Breast epithelium (tissue), 4 donors: ENCODE data around the gene KLF12. TPM values are rescaled to one million over a fixed set of nuclear protein-coding genes. Genes with fewer than 3 reads are reported as not detected.

Source experiments
- DNase-seq, 2 donors: peaks; one replicate each; pipeline ENCODE4 v3.0.0-alpha.2; 2019; ENCODE audit warnings: low spot score in 2 of 2
- H3K27ac ChIP-seq, 2 donors: fragments of 200-600 bp; sonication (generic) in 1 of 2; one replicate each; pipeline ENCODE4 v1.5.1; 2016 to 2019; ENCODE audit warnings: mild to moderate bottlenecking in 1 of 2
- H3K27me3 ChIP-seq, 2 donors: fragments of 200-600 bp; sonication (generic) in 1 of 2; one replicate each; pipeline versions ENCODE4 v1.5.1 to v1.6.0; 2017 to 2019; ENCODE audit warnings: control low read depth in 1 of 2, mild to moderate bottlenecking in 1 of 2
- H3K36me3 ChIP-seq: fragments of 200-600 bp; one replicate; pipeline ENCODE4 v1.5.1; 2019
- H3K4me1 ChIP-seq, 2 donors: fragments of 200-600 bp; sonication (generic); one replicate each; pipeline ENCODE4 v1.5.1; 2016 to 2019; ENCODE audit warnings: control low read depth in 1 of 2
- H3K4me3 ChIP-seq, 3 donors: fragments of 200-600 bp; sonication (generic); 1 replicate in 2 of 3; 2 replicates in 1 of 3; pipeline ENCODE4 v1.5.1; 2016 to 2019; ENCODE audit warnings: mild to moderate bottlenecking in 3 of 3, moderate library complexity in 2 of 3
- H3K9me3 ChIP-seq, 2 donors: fragments of 200-600 bp; sonication (generic) in 1 of 2; one replicate each; pipeline ENCODE4 v1.5.1; 2016 to 2019; ENCODE audit warnings: control low read depth in 1 of 2
- POLR2A ChIP-seq: fragments of 450-650 bp; IDR thresholded peaks from one replicate; pipeline ENCODE4 v1.6.1; 2016; ENCODE audit warnings: antibody characterized with exemption, mild to moderate bottlenecking, moderate library complexity
- POLR2AphosphoS5 ChIP-seq, 3 donors: sonication (generic); formaldehyde crosslinking; IDR thresholded peaks; one replicate each; pipeline ENCODE4 v1.6.1; 2017; ENCODE audit warnings: antibody characterized with exemption in 3 of 3
- intact Hi-C: fragments of 100-400 bp; cut with DNase I; formaldehyde crosslinking; loops from one replicate; pipeline ENCODE4 v1.15.1; 2023; ENCODE audit warnings: low total_unique reads
- total RNA-seq, 3 donors: library from RNA; depleted of rRNA; stranded (reverse); fragments of >200 nt; gene quantifications; one replicate each; pipeline ENCODE4 v1.1.0, GENCODE V29; 2016
- TF ChIP-seq, protein P1 (sequence below), 3 donors: fragments of 450-650 bp; IDR thresholded peaks; one replicate each; pipeline ENCODE4 v1.5.1; 2016 to 2017; ENCODE audit warnings: antibody characterized with exemption in 3 of 3, mild to moderate bottlenecking in 3 of 3, moderate library complexity in 3 of 3

Gene KLF12
- total RNA-seq, 3 donors from 2014 or later, result 8.5 to 13.6 (median 9.8) TPM

GRCh38 chr13:74128156-74128767 is 5.9 kb downstream of the KLF12 start:
- Histone ChIP-seq H3K4me1 (no peaks in the 10 kb centered on the region), H3K27me3 (no peaks in the 10 kb centered on the region), H3K9me3 (no peaks in the 10 kb centered on the region), H3K36me3 (no peaks in the 10 kb centered on the region), H3K27ac (no peak overlapping the region), H3K4me3 (no peak overlapping the region)
- TF ChIP-seq POLR2A, result no peak
- no peak for TF ChIP-seq POLR2AphosphoS5 (IDR thresholded peaks at IDR 0.05)
- TF ChIP-seq, protein P1, sequence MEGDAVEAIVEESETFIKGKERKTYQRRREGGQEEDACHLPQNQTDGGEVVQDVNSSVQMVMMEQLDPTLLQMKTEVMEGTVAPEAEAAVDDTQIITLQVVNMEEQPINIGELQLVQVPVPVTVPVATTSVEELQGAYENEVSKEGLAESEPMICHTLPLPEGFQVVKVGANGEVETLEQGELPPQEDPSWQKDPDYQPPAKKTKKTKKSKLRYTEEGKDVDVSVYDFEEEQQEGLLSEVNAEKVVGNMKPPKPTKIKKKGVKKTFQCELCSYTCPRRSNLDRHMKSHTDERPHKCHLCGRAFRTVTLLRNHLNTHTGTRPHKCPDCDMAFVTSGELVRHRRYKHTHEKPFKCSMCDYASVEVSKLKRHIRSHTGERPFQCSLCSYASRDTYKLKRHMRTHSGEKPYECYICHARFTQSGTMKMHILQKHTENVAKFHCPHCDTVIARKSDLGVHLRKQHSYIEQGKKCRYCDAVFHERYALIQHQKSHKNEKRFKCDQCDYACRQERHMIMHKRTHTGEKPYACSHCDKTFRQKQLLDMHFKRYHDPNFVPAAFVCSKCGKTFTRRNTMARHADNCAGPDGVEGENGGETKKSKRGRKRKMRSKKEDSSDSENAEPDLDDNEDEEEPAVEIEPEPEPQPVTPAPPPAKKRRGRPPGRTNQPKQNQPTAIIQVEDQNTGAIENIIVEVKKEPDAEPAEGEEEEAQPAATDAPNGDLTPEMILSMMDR (IDR thresholded peaks at IDR 0.05), result no peak
- intact Hi-C loops, result no loop called here
- no peak for DNase-seq

GRCh38 chr13:74118328-74118727 is 15.9 kb downstream of the KLF12 start:
- no peak overlapping the region for H3K27ac ChIP-seq
- H3K4me1 ChIP-seq, result no peaks in the 10 kb centered on the region
- peaks cover 19% of the 10 kb centered on the region in 2 donors for H3K9me3 ChIP-seq
- H3K36me3 ChIP-seq, result no peaks in the 10 kb centered on the region
- no peaks in the 10 kb centered on the region for H3K27me3 ChIP-seq
- TF ChIP-seq POLR2A, result no peak
- TF ChIP-seq, protein P1 (IDR thresholded peaks at IDR 0.05), result no peak
- no peak for TF ChIP-seq POLR2AphosphoS5 (IDR thresholded peaks at IDR 0.05)
- intact Hi-C loops, result no loop called here
- H3K4me3 ChIP-seq, result no peak overlapping the region
- no peak for DNase-seq

DNA sequence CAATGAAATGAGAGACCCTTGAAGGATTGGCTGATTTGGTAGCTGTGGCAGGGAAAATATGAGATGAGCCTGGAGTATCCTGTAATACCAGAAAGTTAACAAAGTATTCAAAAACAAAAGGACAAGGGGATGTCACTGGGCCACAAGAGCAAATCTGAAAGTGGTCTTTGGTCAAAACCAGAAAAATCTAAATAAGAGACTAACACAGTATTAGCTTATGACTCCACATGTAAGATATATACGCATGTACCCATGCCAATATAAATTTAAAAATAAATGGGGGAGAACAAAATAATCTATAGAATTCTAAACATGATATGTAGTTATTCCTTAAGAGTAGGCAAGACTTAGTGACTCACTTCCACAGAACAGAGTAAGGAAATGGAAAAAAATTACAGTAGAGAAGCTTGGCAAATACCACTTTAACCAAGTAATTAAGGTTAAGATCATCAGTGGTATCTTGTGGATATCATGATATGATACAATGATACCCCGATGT is 16.9 kb downstream of the KLF12 start:
- peaks cover 19% of the 10 kb centered on the region in 2 donors for H3K9me3 ChIP-seq
- no peaks in the 10 kb centered on the region for H3K4me1 ChIP-seq
- no peaks in the 10 kb centered on the region for H3K27me3 ChIP-seq
- H3K36me3 ChIP-seq, result no peaks in the 10 kb centered on the region
- DNase-seq, result no peak
- TF ChIP-seq, protein P1 (IDR thresholded peaks at IDR 0.05), result no peak
- TF ChIP-seq POLR2A, result no peak
- no peak for TF ChIP-seq POLR2AphosphoS5 (IDR thresholded peaks at IDR 0.05)
- intact Hi-C loops, result no loop called here
- no peak overlapping the region for H3K27ac ChIP-seq
- no peak overlapping the region for H3K4me3 ChIP-seq

- H3K27ac ChIP-seq, result no peak overlapping the region
- no peaks in the 10 kb centered on the region for H3K36me3 ChIP-seq
- intact Hi-C loops, result no loop called here
- no peak for TF ChIP-seq POLR2AphosphoS5 (IDR thresholded peaks at IDR 0.05)
- no peak for TF ChIP-seq POLR2A
- TF ChIP-seq, protein P1 (IDR thresholded peaks at IDR 0.05), result no peak
- no peak overlapping the region for H3K4me3 ChIP-seq
- no peaks in the 10 kb centered on the region for H3K4me1 ChIP-seq
- no peak for DNase-seq
- H3K27me3 ChIP-seq, result no peaks in the 10 kb centered on the region
- peaks cover 18 to 19% of the 10 kb centered on the region in 2 donors for H3K9me3 ChIP-seq
Observed at GRCh38 chr13:74115133-74115532, 19.1 kb downstream of the KLF12 start.

DNA sequence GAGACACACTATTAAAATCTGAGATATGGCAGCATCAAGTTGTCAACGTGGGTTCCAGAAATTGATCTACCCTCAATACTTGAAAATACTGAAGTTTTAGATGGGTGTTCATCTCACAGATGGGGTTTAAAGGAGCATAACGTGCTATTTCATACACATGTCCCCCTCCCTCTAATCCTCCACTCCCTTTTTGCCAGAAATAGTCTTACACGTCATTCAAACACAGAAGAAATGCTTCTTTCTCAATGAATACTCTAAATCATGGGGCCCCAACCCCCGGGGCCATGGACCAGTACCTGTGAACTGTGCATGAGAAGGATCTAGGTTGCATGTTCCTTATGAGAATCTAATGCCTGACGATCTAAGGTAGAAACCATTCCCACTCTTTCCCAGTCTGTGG is 19.6 kb downstream of the KLF12 start:
- H3K4me3 ChIP-seq, result no peak overlapping the region
- H3K27me3 ChIP-seq, result no peaks in the 10 kb centered on the region
- peaks cover 13 to 14% of the 10 kb centered on the region in 2 donors for H3K9me3 ChIP-seq
- no peak overlapping the region for H3K27ac ChIP-seq
- intact Hi-C loops, result no loop called here
- no peaks in the 10 kb centered on the region for H3K36me3 ChIP-seq
- no peaks in the 10 kb centered on the region for H3K4me1 ChIP-seq
- TF ChIP-seq POLR2A (no peak), POLR2AphosphoS5 (IDR thresholded peaks at IDR 0.05) (no peak)
- TF ChIP-seq, protein P1 (IDR thresholded peaks at IDR 0.05), result no peak
- no peak for DNase-seq
